ENCODE measurements around the gene GSN. TPM values are rescaled to one million over a fixed set of nuclear protein-coding genes. Genes with fewer than 3 reads are reported as not detected.
A peak's percentile ranks its signal among the peaks of the same experiment; 100 is the strongest.

The GSN gene
- 100 to 1,000 TPM; 390 to 690 TPM for total RNA-seq

DNA sequence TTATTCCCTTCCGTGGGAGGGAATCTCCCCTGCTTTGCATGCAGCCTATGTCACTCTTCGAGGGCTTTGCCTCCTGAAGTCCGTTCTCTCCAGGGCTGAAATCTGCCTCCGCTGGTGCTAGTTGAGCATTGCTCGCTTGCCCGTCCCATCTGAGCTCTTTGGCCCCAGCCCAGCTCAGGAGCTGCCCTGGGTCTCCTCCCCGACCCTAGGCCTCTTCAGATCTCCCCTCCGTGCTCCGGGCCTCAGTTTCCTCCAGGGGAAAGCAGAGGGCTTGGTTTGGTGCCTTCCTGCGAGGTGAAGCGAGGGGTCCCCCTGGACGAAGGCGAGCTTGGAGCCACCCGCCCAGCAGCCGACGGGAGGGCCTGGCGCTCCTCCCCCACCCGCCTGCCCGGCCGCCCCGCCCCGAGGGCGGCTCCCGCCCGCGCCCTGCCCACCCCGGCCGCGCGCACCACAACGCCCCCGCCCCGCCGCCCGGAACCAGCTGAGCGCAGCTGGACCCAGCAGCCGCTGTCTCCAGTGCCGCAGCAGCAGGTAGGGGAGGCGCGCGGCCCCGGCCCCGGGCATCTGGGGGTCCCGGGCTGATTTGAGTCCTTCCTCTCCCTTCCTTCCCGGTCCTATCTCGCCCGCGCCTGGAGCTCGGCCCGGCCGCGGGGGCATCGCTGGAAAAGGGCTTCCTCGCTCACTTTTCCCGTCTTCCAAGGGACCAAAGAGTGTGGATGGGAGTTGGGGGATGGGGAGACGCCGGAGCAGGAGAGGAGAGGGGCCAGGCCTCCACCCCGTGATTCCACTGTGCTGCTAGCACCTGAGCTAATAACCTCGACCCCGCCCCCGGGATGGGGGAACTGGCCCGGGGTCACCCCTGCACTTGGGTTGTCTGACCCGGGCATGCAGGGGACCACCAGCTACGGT lies at the start of gene GSN:
TSS of gene GSN (plus strand) at position 474 of the 909 bp plus-strand sequence. CDS start 33,810 bp downstream, outside the sequence.
- under 1% methylated on average over 50 of the region's 64 CpGs for WGBS
- peak; percentile 80 for DNase-seq (ENCODE audit: low spot score)
- Histone ChIP-seq H3K4me3 (peak within 1 kb of the TSS; percentile 73 to 81), H3K27me3 (replicated peaks; ENCODE audit: insufficient read depth) (no peaks in the 10 kb centered on the region), H3K27ac (peak within 1 kb of the TSS; percentile 76 to 82), H3K4me1 (replicated peaks) (peaks cover 3% of the 10 kb centered on the region), H3K36me3 (no peaks in the 10 kb centered on the region), H3K9me3 (no peaks in the 10 kb centered on the region)
- peak; percentile 89 for TF ChIP-seq POLR2A (IDR thresholded peaks at IDR 0.05)
- TF ChIP-seq, protein P1, sequence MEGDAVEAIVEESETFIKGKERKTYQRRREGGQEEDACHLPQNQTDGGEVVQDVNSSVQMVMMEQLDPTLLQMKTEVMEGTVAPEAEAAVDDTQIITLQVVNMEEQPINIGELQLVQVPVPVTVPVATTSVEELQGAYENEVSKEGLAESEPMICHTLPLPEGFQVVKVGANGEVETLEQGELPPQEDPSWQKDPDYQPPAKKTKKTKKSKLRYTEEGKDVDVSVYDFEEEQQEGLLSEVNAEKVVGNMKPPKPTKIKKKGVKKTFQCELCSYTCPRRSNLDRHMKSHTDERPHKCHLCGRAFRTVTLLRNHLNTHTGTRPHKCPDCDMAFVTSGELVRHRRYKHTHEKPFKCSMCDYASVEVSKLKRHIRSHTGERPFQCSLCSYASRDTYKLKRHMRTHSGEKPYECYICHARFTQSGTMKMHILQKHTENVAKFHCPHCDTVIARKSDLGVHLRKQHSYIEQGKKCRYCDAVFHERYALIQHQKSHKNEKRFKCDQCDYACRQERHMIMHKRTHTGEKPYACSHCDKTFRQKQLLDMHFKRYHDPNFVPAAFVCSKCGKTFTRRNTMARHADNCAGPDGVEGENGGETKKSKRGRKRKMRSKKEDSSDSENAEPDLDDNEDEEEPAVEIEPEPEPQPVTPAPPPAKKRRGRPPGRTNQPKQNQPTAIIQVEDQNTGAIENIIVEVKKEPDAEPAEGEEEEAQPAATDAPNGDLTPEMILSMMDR (IDR thresholded peaks at IDR 0.05), result no peak
- peak; percentile 48 for TF ChIP-seq POLR2AphosphoS5 (IDR thresholded peaks at IDR 0.05)
- intact Hi-C loops (cut with DNase I), result loop anchor here (5.0 kb wide), 1 partner anchor 56 kb away; no protein-coding TSS in a partner anchor

GRCh38 chr9:121218357-121219027 lies 49.5 kb upstream of the GSN start:
- WGBS, result 95% methylated on average over 8 of the region's 8 CpGs
- intact Hi-C loops (cut with DNase I), result no loop called here

GRCh38 chr9:121219530-121219929 lies 48.4 kb upstream of the GSN start:
- intact Hi-C loops (cut with DNase I), result no loop called here
- 87% methylated on average over 3 of the region's 3 CpGs for WGBS
- Histone ChIP-seq H3K4me1 (replicated peaks) (no peaks in the 10 kb centered on the region), H3K36me3 (no peaks in the 10 kb centered on the region), H3K27ac (no peak overlapping the region), H3K4me3 (no peak overlapping the region), H3K27me3 (replicated peaks; ENCODE audit: insufficient read depth) (no peaks in the 10 kb centered on the region), H3K9me3 (no peaks in the 10 kb centered on the region)
- no peak for DNase-seq (ENCODE audit: low spot score)
- no peak for TF ChIP-seq POLR2A (IDR thresholded peaks at IDR 0.05)

More at GRCh38 chr9:121218357-121219027, 49.5 kb upstream of the GSN start:
- no peaks in the 10 kb centered on the region for H3K36me3 ChIP-seq
- H3K4me3 ChIP-seq, result no peak overlapping the region
- H3K4me1 ChIP-seq (replicated peaks), result no peaks in the 10 kb centered on the region
- H3K27ac ChIP-seq, result no peak overlapping the region
- no peaks in the 10 kb centered on the region for H3K27me3 ChIP-seq (replicated peaks; ENCODE audit: insufficient read depth)
- no peaks in the 10 kb centered on the region for H3K9me3 ChIP-seq
- TF ChIP-seq POLR2AphosphoS5 (IDR thresholded peaks at IDR 0.05), result no peak
- no peak for TF ChIP-seq POLR2A (IDR thresholded peaks at IDR 0.05)
- DNase-seq (ENCODE audit: low spot score), result no peak

DNA sequence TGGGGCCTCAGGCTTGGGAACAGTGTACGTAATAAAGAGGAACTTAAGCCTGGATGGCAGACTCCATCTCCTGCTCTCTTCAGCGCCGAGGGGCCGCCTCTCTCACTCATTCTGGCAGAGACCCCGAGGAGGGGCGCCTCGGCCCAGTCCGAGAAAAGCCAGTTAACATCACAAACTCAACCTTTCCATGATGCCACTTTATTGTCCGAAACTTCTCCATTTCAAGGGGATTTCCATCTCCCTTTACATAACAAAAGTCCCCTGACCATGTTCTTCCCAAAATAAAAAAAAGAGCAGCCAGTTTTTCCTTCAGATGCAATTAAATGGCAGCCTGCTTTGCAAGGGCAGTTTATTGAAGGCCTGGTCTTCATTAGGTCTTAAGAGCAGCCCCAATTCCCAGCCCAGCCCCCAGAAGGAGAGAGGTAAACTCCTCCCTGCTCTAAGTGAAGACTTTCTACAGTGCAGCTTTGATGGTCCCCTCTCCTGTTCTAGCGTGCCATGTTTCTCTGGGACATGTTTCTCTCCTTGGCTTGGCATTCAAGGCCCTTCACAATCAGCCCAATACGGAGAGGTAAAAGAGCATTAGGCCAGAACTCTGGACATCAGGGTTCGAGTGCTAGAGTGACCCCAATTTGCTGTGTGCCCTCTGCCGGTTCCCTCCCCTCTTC lies 46.8 kb upstream of the GSN start:
- intact Hi-C loops (cut with DNase I), result no loop called here
- Histone ChIP-seq H3K27me3 (replicated peaks; ENCODE audit: insufficient read depth) (no peaks in the 10 kb centered on the region), H3K27ac (no peak overlapping the region), H3K4me1 (replicated peaks) (no peaks in the 10 kb centered on the region), H3K36me3 (no peaks in the 10 kb centered on the region), H3K9me3 (no peaks in the 10 kb centered on the region), H3K4me3 (no peak overlapping the region)
- 62% methylated on average over 13 of the region's 13 CpGs for WGBS
- TF ChIP-seq POLR2AphosphoS5 (IDR thresholded peaks at IDR 0.05) (no peak), POLR2A (IDR thresholded peaks at IDR 0.05) (no peak)
- TF ChIP-seq, protein P1 (IDR thresholded peaks at IDR 0.05), result no peak
- DNase-seq (ENCODE audit: low spot score), result no peak

DNA sequence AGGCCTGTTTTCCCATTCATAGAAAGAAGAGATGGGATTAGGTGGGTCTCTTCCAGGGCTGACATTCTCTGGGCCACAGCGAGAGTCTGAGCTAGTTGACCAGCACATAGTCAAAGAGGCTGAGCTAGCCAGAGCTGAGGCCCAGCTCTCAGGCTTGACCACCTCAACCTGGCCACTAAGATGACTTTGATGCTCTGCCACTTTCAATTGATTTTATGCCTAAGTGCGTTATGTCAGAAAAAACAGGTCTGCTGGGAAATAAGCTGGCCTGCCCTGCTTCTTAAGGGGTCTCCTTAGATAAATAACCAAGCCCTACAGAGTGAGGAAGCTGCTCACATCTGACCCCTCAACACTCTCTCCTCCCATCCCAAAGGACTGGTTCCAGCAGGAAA lies 46.3 kb upstream of the GSN start:
- H3K4me1 ChIP-seq (replicated peaks), result no peaks in the 10 kb centered on the region
- H3K27ac ChIP-seq, result no peak overlapping the region
- no peak overlapping the region for H3K4me3 ChIP-seq
- DNase-seq (ENCODE audit: low spot score), result no peak
- H3K27me3 ChIP-seq (replicated peaks; ENCODE audit: insufficient read depth), result no peaks in the 10 kb centered on the region
- TF ChIP-seq, protein P1 (IDR thresholded peaks at IDR 0.05), result no peak
- intact Hi-C loops (cut with DNase I), result no loop called here
- 93% methylated on average over 2 of the region's 2 CpGs for WGBS
- H3K9me3 ChIP-seq, result no peaks in the 10 kb centered on the region
- no peaks in the 10 kb centered on the region for H3K36me3 ChIP-seq
